SJCRH30 (cell line): ENCODE results near the gene CHST9. TPM values are rescaled to one million over a fixed set of nuclear protein-coding genes. Genes with fewer than 3 reads are reported as not detected.
"Not testable (repeated sequence)": the region's sequence is repeated elsewhere in the genome, so short reads cannot be mapped to it uniquely, and the experiment has no call there.

ENCODE experiments used
- DNase-seq, 2 experiments: peaks; one replicate each; pipeline ENCODE4 v3.0.0-alpha.2; 2015 to 2020
- H3K27ac ChIP-seq: fragments of 250-450 bp; sonication (Bioruptor Pico); 2 replicates; pipeline ENCODE4 v1.5.1; 2020; ENCODE audit warnings: mild to moderate bottlenecking, moderate library complexity
- H3K27me3 ChIP-seq: fragments of 250-450 bp; sonication (Bioruptor Pico); 2 replicates; pipeline ENCODE4 v1.5.1; 2020; ENCODE audit warnings: mild to moderate bottlenecking, moderate library complexity
- H3K36me3 ChIP-seq: fragments of 250-450 bp; sonication (Bioruptor Pico); 2 replicates; pipeline ENCODE4 v1.5.1; 2020; ENCODE audit warnings: mild to moderate bottlenecking, moderate library complexity
- H3K4me1 ChIP-seq: fragments of 250-450 bp; sonication (Bioruptor Pico); 2 replicates; pipeline ENCODE4 v1.5.1; 2020; ENCODE audit warnings: mild to moderate bottlenecking, moderate library complexity
- H3K4me3 ChIP-seq: fragments of 250-450 bp; sonication (Bioruptor Pico); 2 replicates; pipeline ENCODE4 v1.5.1; 2020; ENCODE audit warnings: mild to moderate bottlenecking, moderate library complexity
- H3K9me3 ChIP-seq: fragments of 250-450 bp; sonication (Bioruptor Pico); replicated peaks from 2 replicates; pipeline ENCODE4 v1.5.1; 2020; ENCODE audit warnings: mild to moderate bottlenecking, moderate library complexity
- total RNA-seq: library from RNA; depleted of rRNA; stranded (reverse); fragments of >200 nt; shearing (Covaris generic); gene quantifications from 2 replicates; pipeline ENCODE4 v1.2.3, GENCODE V29; 2014; rRNA removed

Gene CHST9, protein sequence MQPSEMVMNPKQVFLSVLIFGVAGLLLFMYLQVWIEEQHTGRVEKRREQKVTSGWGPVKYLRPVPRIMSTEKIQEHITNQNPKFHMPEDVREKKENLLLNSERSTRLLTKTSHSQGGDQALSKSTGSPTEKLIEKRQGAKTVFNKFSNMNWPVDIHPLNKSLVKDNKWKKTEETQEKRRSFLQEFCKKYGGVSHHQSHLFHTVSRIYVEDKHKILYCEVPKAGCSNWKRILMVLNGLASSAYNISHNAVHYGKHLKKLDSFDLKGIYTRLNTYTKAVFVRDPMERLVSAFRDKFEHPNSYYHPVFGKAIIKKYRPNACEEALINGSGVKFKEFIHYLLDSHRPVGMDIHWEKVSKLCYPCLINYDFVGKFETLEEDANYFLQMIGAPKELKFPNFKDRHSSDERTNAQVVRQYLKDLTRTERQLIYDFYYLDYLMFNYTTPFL
- total RNA-seq, result 9.2 and 10.7 TPM in 2 replicates

DNA sequence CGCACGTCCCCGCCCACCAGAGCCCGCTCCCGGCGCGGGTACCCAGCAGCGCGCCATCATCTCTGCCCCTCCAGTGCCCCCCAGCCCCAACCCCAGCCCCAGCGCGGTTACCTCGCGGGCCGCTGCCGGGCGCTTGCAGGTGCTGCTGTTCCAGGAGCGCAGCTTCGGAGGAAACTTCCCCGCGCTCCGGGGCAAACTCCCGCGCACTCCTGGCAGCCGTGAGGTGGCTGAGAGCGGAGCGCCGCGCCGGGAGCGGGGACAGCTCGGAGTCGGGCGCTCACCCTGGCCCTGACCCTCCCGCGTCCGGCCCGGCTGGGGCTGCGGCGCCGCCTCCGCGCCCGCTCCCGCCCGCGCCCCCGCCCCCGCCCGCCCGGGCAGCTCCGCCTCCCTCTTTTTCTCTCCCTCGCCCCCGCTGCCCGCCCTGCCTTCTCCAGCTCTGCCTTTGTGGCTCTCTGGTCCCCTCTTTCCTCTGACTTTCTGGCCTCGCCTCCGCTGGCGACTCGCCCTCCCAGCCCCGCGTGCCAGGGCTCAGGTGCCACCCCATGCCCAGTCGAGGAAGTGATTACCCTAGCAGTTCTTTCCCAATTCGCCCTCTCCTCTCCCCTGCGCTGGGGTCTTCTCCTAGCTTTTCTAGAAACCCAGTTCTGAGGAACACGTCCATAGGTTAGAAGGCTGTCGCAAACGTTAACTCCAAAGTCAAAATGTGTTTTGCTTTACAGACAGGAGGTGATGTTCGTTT is at the start of gene CHST9:
CHST9 (minus strand) TSS at position 284 of the 739 bp plus-strand sequence. CDS start 42,499 bp downstream, outside the sequence.
- Histone ChIP-seq H3K27ac (no peak within 1 kb of the TSS), H3K4me1 (no peaks in the 10 kb centered on the region), H3K4me3 (peak within 1 kb of the TSS; percentile 58), H3K36me3 (no peaks in the 10 kb centered on the region), H3K27me3 (no peaks in the 10 kb centered on the region), H3K9me3 (no peaks in the 10 kb centered on the region)
- DNase-seq, result peak; percentile 34 to 52

DNA sequence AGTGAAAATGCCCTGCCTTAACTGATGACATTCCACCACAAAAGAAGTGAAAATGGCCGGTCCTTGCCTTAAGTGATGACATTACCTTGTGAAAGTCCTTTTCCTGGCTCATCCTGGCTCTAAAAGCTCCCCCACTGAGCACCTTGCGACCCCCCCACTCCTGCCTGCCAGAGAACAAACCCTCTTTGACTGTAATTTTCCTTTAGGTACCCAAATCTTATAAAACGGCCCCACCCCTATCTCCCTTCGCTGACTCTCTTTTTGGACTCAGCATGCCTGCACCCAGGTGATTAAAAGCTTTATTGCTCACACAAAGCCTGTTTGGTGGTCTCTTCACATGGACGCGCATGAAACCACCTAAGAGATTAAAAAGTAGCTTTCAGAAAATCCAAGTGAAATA is 47.2 kb upstream of the CHST9 start:
- not testable (repeated sequence) for DNase-seq, H3K27me3 ChIP-seq, H3K9me3 ChIP-seq, H3K36me3 ChIP-seq, H3K27ac ChIP-seq, H3K4me1 ChIP-seq, H3K4me3 ChIP-seq

DNA sequence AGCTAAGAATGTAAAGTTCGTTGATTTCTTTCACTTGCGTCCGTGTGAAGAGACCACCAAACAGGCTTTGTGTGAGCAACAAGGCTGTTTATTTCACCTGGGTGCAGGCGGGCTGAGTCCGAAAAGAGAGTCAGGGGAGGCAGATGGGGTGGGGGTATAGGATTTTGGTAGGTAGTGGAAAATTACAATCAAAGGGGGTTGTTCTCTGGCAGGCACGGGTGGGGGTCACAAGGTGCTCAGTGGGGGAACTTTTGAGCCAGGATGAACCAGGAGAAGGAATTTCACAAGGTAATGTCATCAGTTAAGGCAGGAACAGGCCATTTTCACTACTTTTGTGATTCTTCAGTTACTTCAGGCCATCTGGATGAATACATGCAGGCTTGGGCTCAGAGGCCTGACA is 46.6 kb upstream of the CHST9 start:
- not testable (repeated sequence) for H3K27me3 ChIP-seq, H3K9me3 ChIP-seq, DNase-seq, H3K27ac ChIP-seq, H3K36me3 ChIP-seq, H3K4me3 ChIP-seq, H3K4me1 ChIP-seq

DNA sequence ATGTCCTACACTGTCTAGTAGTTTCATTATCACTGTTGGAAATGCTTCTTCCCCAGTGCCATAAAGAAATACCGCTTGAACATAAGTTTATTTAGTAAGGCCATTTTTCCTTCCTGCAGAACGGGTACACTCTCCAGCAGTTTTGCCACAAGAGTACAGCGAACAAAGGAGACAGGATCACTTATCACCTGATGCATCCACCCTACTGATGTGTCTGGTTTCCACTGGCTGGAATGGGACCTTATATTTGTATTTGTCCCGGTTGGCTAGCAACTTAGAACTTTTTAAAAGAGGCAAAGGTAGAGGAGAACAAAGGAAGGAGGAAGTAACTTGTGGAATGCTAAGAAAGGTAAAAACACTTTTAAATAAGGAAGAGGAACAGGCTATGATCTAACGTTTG is 46.1 kb upstream of the CHST9 start:
- H3K27me3 ChIP-seq, H3K27ac ChIP-seq, H3K9me3 ChIP-seq, H3K4me3 ChIP-seq, DNase-seq, H3K4me1 ChIP-seq, H3K36me3 ChIP-seq: not testable (repeated sequence)

DNA sequence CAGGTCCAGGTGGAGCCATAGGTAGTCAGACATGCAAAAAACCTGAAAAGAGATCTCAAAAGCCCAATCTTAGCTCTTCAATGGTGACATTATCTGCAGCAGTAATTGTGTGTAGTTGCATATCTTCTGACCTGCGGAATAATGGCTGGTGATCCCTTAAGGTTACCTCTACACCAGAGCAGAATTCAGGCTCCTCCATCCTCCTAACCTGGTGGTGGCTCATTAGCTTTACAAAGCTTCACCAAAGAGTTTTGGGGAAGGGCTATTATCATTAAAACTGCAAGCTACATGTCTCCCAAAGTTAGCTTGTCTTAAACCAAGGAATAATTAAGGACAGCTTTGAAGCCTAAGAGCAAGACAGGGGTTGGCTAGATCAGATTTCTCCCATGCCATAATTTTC is 42.6 kb upstream of the CHST9 start:
- H3K9me3 ChIP-seq, result no peaks in the 10 kb centered on the region

DNA sequence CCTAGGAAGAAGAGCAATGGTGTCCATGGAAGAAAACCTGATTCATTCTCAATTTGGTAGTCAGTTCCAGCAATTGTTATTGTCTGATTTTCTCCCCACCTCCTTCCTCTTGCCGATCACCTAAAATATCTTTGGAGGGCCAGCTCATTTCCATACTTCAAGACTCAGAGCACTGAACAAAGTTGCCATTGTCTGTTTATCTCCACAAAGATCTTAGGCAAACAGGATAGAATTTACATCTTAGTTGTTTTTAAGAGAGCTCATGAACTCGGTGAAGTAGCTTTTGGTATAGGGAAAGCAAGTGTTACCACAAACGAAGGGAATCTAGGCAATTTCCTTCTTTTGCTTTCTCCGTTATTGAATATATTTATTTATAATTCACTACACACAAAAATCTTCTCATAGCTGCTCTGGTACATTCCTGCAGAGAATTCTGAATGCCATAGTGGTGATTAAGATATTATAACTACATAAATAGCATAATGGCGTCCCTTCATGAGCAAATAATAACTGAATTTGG is 41.5 kb upstream of the CHST9 start:
- DNase-seq, result peak in 1 of 2 experiments; percentile 5
- H3K27me3 ChIP-seq, result no peaks in the 10 kb centered on the region

More for the DNA sequence above, 42.6 kb upstream of the CHST9 start:
- no peaks in the 10 kb centered on the region for H3K36me3 ChIP-seq
- H3K4me3 ChIP-seq, result no peak overlapping the region
- no peaks in the 10 kb centered on the region for H3K27me3 ChIP-seq
- H3K4me1 ChIP-seq, result no peaks in the 10 kb centered on the region
- H3K27ac ChIP-seq, result no peak overlapping the region
- no peak for DNase-seq

DNA sequence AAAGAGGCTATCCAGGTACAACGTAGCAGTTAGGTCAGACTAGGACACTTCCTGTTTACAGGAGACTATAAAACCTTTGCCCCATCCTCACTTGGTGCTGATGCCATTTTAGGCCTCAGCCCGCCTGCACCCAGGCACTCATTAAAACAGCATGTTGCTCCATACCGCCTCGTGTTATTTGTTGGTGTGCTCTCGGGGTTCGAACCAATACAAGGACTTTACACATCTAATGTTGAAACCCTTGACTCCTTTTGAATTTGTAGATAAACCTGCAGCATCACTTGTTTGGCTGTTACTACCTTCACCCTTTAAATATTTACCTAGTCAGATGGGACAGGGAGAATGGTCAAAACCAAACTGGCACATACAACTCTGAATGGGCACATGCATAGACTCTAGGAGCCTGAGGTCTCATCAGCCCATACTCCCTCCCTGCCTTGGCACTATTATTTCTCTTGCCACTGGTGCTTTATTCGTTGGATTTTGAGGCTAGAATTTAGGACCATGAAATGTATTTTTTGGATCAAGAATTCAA is 40.9 kb upstream of the CHST9 start:
- no peaks in the 10 kb centered on the region for H3K36me3 ChIP-seq
- no peak overlapping the region for H3K27ac ChIP-seq
- no peaks in the 10 kb centered on the region for H3K4me1 ChIP-seq
- DNase-seq, result no peak
- H3K4me3 ChIP-seq, result no peak overlapping the region
- H3K9me3 ChIP-seq, result no peaks in the 10 kb centered on the region
- no peaks in the 10 kb centered on the region for H3K27me3 ChIP-seq

More for the DNA sequence above, 41.5 kb upstream of the CHST9 start:
- no peak overlapping the region for H3K27ac ChIP-seq
- no peaks in the 10 kb centered on the region for H3K36me3 ChIP-seq
- H3K4me1 ChIP-seq, result no peaks in the 10 kb centered on the region
- H3K4me3 ChIP-seq, result no peak overlapping the region
- no peaks in the 10 kb centered on the region for H3K9me3 ChIP-seq

DNA sequence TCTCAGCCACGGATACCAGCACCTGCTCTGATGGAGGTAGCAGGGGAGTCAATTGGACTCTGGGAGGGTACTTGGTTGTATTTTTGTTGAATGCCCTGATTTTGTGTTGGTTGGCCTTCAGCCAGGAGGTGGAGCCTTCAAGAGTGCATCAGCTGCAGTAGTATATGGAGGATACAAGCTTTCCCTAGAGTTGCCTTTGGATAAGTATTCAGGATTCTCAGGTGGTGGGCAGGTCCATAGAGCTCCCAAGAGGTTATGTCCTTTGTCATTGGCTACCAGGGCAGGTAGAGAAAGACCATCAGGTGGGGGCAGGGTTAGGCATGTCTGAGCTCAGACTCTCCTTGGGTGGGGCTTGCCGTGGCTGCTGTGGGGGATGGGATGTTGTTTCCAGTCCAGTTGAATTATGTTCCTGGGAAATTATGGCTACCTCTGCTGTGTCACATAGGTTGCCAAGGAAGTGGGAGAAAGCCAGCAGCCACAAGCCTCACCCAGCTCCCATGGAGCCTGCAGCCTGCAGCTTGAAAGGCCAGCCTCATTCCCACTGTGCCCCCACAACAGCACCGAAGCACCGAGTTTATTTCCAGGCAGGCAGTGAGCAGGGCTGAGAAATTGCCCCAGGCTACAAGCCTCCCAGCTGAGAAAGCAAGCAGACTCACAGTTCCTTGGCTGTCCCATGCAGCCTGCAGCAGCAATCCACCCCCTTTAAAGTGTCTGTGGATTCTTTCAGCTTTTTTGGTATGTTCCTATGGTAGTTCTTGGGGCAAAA is 38.6 kb upstream of the CHST9 start:
- H3K27ac ChIP-seq, result no peak overlapping the region
- H3K36me3 ChIP-seq, result no peaks in the 10 kb centered on the region
- no peaks in the 10 kb centered on the region for H3K4me1 ChIP-seq
- DNase-seq, result peak; percentile 44 to 60
- H3K27me3 ChIP-seq, result no peaks in the 10 kb centered on the region
- H3K4me3 ChIP-seq, result no peak overlapping the region
- no peaks in the 10 kb centered on the region for H3K9me3 ChIP-seq

DNA sequence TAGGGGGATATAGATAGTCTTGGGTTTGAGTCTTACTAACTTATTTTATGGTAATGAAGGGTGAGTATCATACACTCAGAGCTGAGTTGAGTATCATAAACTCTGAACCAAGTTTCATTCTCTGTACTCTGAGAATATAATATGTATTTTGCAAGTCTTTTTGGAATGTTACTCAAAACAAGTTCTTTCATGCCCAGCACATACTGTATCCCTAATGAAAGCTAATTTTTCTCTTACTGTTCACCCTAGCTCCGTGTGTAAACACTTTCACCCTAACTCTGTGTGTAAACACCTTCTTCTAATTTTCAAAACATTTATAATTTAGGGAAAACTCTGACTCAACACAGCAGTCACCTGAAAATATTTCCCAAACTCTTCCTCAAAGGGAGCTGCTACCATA is 29.7 kb upstream of the CHST9 start:
- no peak overlapping the region for H3K4me3 ChIP-seq
- no peak for DNase-seq
- H3K27me3 ChIP-seq, result no peaks in the 10 kb centered on the region
- H3K27ac ChIP-seq, result no peak overlapping the region
- no peaks in the 10 kb centered on the region for H3K36me3 ChIP-seq
- peaks cover 14% of the 10 kb centered on the region for H3K4me1 ChIP-seq
- no peaks in the 10 kb centered on the region for H3K9me3 ChIP-seq

DNA sequence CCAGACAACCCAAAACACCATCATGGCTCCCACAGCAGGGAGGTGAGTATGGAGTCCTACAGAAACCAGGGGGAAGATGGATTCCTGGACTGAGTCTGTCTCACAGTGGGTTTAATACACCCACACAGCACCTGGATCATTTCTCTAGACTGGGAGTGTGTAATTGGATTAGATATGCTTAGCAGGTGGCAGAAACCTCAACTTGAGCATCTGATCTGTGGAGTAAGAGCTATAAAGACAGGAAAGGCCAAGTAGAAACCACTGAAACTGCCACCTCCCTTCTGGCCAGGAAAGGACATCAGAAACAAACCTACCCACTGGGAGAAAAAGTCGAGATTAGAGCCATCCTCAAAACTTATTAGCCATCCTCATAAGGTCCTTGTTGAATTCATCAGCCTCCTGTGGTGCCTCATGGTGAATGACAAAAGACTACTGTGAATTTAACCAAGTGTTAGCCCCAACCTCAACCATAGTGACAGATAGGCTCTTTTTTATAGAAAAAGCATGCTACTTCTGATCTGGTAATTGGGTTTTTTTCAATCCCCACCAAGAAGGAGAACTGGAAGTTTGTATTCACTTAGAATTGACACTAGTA is 28.1 kb upstream of the CHST9 start:
- no peaks in the 10 kb centered on the region for H3K36me3 ChIP-seq
- peaks cover 14% of the 10 kb centered on the region for H3K4me1 ChIP-seq
- H3K9me3 ChIP-seq, result no peaks in the 10 kb centered on the region
- peak overlapping the region; percentile 95 for H3K27ac ChIP-seq
- no peaks in the 10 kb centered on the region for H3K27me3 ChIP-seq
- H3K4me3 ChIP-seq, result no peak overlapping the region
- DNase-seq, result peak; percentile 55 to 86

DNA sequence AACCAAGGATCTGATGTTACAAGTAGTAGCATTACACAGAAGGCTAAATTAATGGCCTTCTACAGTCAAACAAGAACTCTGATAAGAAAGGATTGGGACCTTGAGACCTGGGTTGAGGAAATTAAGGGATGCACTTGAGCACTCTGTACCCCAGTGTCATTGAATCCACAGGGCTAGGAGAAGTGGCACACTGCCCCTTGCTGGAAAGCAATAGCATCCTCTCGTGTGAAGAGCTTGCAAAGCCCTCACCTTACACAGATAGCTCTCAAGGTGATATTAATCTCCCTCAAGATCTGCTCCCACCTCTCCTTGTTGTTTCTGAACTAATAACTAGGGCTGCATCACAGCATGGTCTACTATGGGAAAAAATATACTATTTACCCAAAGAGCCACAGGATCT is 26.5 kb upstream of the CHST9 start:
- H3K4me1 ChIP-seq, result peaks cover 14% of the 10 kb centered on the region
- no peaks in the 10 kb centered on the region for H3K9me3 ChIP-seq
- H3K4me3 ChIP-seq, result no peak overlapping the region
- H3K36me3 ChIP-seq, result no peaks in the 10 kb centered on the region
- H3K27me3 ChIP-seq, result no peaks in the 10 kb centered on the region
- no peak for DNase-seq
- H3K27ac ChIP-seq, result no peak overlapping the region

DNA sequence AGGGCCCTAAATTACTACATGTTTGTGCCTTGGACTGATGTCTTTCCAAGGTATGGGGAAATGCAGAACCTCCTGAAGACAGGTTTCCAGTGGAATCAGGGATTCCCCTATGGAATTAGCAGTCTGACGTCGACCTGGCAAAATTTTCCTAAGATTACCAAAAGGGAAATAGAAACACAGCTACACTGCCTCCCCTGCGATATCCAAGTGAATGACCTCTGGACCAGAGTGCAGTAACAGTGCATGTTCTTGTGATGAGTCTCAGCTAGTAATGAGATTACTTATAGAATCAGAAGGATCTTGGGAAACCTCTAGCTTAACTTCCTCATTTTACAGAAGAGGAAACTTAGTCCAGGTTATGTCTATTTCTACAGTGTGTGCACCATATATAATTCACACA is 21.3 kb upstream of the CHST9 start:
- no peaks in the 10 kb centered on the region for H3K27me3 ChIP-seq
- peaks cover 7% of the 10 kb centered on the region for H3K4me1 ChIP-seq

DNA sequence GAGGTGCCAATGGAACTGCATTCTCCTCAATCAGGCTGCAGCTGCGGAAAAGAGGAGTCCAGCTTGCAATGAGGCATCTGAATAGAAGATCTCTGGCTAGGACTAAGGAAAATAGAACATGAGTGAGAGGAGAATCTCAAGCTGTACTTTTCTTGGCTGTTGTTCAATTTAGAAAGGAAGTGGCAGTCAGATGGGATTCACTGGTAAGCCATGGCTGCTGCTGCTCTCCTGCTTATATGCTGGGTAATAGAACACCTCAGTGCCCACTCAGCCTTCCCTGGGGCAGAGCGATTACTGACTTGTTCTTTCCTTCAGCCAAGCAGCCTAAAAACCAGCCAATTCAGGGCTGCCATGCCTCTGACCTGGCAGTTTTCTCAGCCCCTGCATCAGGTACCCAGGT is 17.6 kb upstream of the CHST9 start:
- Histone ChIP-seq H3K4me3 (no peak overlapping the region), H3K9me3 (no peaks in the 10 kb centered on the region), H3K4me1 (peaks cover 14% of the 10 kb centered on the region), H3K36me3 (no peaks in the 10 kb centered on the region), H3K27me3 (no peaks in the 10 kb centered on the region), H3K27ac (peak overlapping the region; percentile 37)
- peak; percentile 37 to 62 for DNase-seq

More for the DNA sequence above, 21.3 kb upstream of the CHST9 start:
- Histone ChIP-seq H3K27ac (no peak overlapping the region), H3K4me3 (no peak overlapping the region), H3K36me3 (no peaks in the 10 kb centered on the region), H3K9me3 (no peaks in the 10 kb centered on the region)
- DNase-seq, result no peak

DNA sequence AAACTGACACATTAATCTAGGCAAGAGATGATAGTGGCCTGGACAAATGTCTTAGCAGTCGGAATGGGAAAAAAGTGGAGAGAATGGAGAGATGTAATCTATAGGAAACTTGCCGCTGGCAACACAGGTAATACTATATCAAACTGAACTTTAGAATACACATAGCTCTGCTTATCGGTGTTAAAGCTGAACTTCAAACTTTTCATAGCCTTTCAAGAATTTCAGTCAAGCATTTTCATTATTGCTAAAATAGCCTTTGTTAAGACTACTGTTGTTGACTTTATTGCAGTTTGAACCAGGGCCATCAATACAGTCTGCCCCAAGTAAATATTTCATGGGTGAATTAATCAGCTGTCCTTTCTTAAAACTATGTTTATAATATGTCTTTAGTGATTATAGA is 12.9 kb upstream of the CHST9 start:
- no peak for DNase-seq
- peaks cover 14% of the 10 kb centered on the region for H3K4me1 ChIP-seq
- no peaks in the 10 kb centered on the region for H3K36me3 ChIP-seq
- H3K4me3 ChIP-seq, result no peak overlapping the region
- no peaks in the 10 kb centered on the region for H3K9me3 ChIP-seq
- no peak overlapping the region for H3K27ac ChIP-seq
- H3K27me3 ChIP-seq, result no peaks in the 10 kb centered on the region
